K562 (cell line): Measurements from ENCODE around the gene COQ7. TPM values are rescaled to one million over a fixed set of nuclear protein-coding genes. Genes with fewer than 3 reads are reported as not detected.
A peak's percentile ranks its signal among the peaks of the same experiment; 100 is the strongest.

Experiments
- ARNT ChIP-seq, 2 experiments: fragments of 450-650 bp; IDR thresholded peaks; 2 replicates each; pipeline ENCODE4 v1.6.1; 2016; ENCODE audit warnings: mild to moderate bottlenecking in 1 of 2
- ATF1 ChIP-seq, 2 experiments: fragments of 450-650 bp in 1 of 2; IDR thresholded peaks; 2 replicates each; pipeline ENCODE4 v1.6.1; 2016; ENCODE audit warnings: missing compliant biosample characterization in 1 of 2, missing genetic modification characterization in 1 of 2
- CBFA2T3 ChIP-seq: fragments of 450-650 bp; IDR thresholded peaks from 2 replicates; pipeline ENCODE4 v1.6.1; 2017
- DMBX1 ChIP-seq: fragments of 250-450 bp; sonication (Bioruptor Pico); IDR thresholded peaks from 2 replicates; pipeline ENCODE4 v1.8.0; 2022; ENCODE audit warnings: inconsistent platforms, mild to moderate bottlenecking, moderate library complexity, borderline replicate concordance
- DPF2 ChIP-seq: fragments of 450-650 bp; IDR thresholded peaks from 2 replicates; pipeline ENCODE4 v1.6.1; 2016
- EP300 ChIP-seq: IDR thresholded peaks from 2 replicates; pipeline ENCODE4 v1.6.1; 2012; ENCODE audit warnings: low read length, improper control_type of control experiment
- FOSL1 ChIP-seq: fragments of 200-800 bp; sonication (Bioruptor generic); conservative IDR thresholded peaks from 2 replicates; pipeline ENCODE4 v1.6.1; 2016; ENCODE audit warnings: missing genetic modification characterization, missing compliant biosample characterization
- HDAC2 ChIP-seq: fragments of 450-650 bp; IDR thresholded peaks from 2 replicates; pipeline ENCODE4 v1.6.1; 2016; ENCODE audit warnings: mild to moderate bottlenecking
- HNRNPL ChIP-seq: fragments of 200-400 bp; formaldehyde crosslinking; IDR thresholded peaks from 2 replicates; pipeline ENCODE4 v1.6.1; 2017; ENCODE audit warnings: low read depth, mild to moderate bottlenecking, low read length
- JUND ChIP-seq, 2 experiments: IDR thresholded peaks; 2 replicates in 1 of 2; 3 replicates in 1 of 2; pipeline ENCODE4 v1.6.1; 2011; ENCODE audit warnings: borderline replicate concordance in 2 of 2, low read depth in 2 of 2, low read length in 2 of 2, improper control_type of control experiment in 1 of 2, missing biosample characterization in 1 of 2, missing genetic modification characterization in 1 of 2, missing genetic modification reagents in 1 of 2
- L3MBTL2 ChIP-seq: fragments of 450-650 bp; IDR thresholded peaks from 2 replicates; pipeline ENCODE4 v1.6.1; 2016; ENCODE audit warnings: mild to moderate bottlenecking, moderate library complexity
- MAFK ChIP-seq: IDR thresholded peaks from 2 replicates; pipeline ENCODE4 v1.6.1; 2011; ENCODE audit warnings: low read length, improper control_type of control experiment
- MIER1 ChIP-seq: fragments of 450-650 bp; IDR thresholded peaks from 2 replicates; pipeline ENCODE4 v1.6.1; 2016; ENCODE audit warnings: antibody characterized with exemption, mild to moderate bottlenecking, low read depth
- NBN ChIP-seq: fragments of 450-650 bp; IDR thresholded peaks from 2 replicates; pipeline ENCODE4 v1.6.1; 2016; ENCODE audit warnings: low read depth, mild to moderate bottlenecking
- NFIC ChIP-seq: fragments of 450-650 bp; IDR thresholded peaks from 2 replicates; pipeline ENCODE4 v1.6.1; 2017; ENCODE audit warnings: mild to moderate bottlenecking, inconsistent platforms
- PML ChIP-seq: IDR thresholded peaks from 2 replicates; pipeline ENCODE4 v1.6.1; 2012; ENCODE audit warnings: low read length, inconsistent platforms
- PPARD ChIP-seq: fragments of 250-450 bp; sonication (Bioruptor Pico); IDR thresholded peaks from 2 replicates; pipeline ENCODE4 v1.8.0; 2022; ENCODE audit warnings: inconsistent platforms, mild to moderate bottlenecking, moderate library complexity
- SMARCA4 ChIP-seq: fragments of 450-650 bp; IDR thresholded peaks from 2 replicates; pipeline ENCODE4 v1.6.1; 2016
- SRSF7 ChIP-seq: fragments of 200-400 bp; formaldehyde crosslinking; optimal IDR thresholded peaks from 2 replicates; pipeline ENCODE3; 2017; ENCODE audit warnings: mild to moderate bottlenecking, low read depth, low read length
- TAF9B ChIP-seq: fragments of 450-650 bp; IDR thresholded peaks from 2 replicates; pipeline ENCODE4 v1.6.1; 2018; ENCODE audit warnings: mild to moderate bottlenecking; ENCODE audit not compliant: partially characterized antibody
- TRIM28 ChIP-seq: fragments of 450-650 bp; IDR thresholded peaks from 2 replicates; pipeline ENCODE4 v1.6.1; 2017
- ZBTB7A ChIP-seq: IDR thresholded peaks from 2 replicates; pipeline ENCODE4 v1.6.1; 2011; ENCODE audit warnings: low read depth, mild to moderate bottlenecking, low read length, moderate library complexity, borderline replicate concordance; ENCODE audit not compliant: control insufficient read depth
- ZNF316 ChIP-seq: fragments of 450-650 bp; IDR thresholded peaks from 2 replicates; pipeline ENCODE4 v1.6.1; 2016
- polyA plus RNA-seq, 8 experiments: library from polyadenylated mRNA; depleted of rRNA in 4 of 8; stranded (reverse) in 5 of 8; unstranded in 3 of 8; fragments of >200 nt; fragmentation: Nextera tagmentation in 2 of 8; fragmentation: Illumina TruSeq in 1 of 8; extraction: Ambion mirVana in 2 of 8; extraction: Trizol in 1 of 8; gene quantifications; 2 replicates each; pipeline versions ENCODE4 v1.2.1 to v1.2.3, GENCODE V29; 2011 to 2014; ENCODE audit warnings: inconsistent platforms in 1 of 8, missing spikeins in 1 of 8
- total RNA-seq, 7 experiments: library from RNA; depleted of rRNA in 6 of 7; stranded (reverse); fragments of >200 nt in 6 of 7; fragmentation: Illumina TruSeq in 2 of 7; extraction: Trizol in 2 of 7; gene quantifications; 2 replicates each; pipeline versions ENCODE4 v1.2.1 to v1.2.3, GENCODE V29; 2011 to 2021; ENCODE audit warnings: low replicate concordance in 1 of 7
- TF ChIP-seq, protein P1 (sequence below): fragments of 450-650 bp; IDR thresholded peaks from 2 replicates; pipeline ENCODE4 v1.6.1; 2016; ENCODE audit warnings: mild to moderate bottlenecking
- TF ChIP-seq, protein P2 (sequence below): fragments of 450-650 bp; formaldehyde crosslinking; IDR thresholded peaks from 2 replicates; pipeline ENCODE4 v1.4.0; 2022; ENCODE audit warnings: missing genetic modification characterization
- TF ChIP-seq, protein P3 (sequence below), 2 experiments: fragments of 200-800 bp in 1 of 2; sonication (Bioruptor generic) in 1 of 2; sonication (generic) in 1 of 2; formaldehyde crosslinking in 1 of 2; IDR thresholded peaks in 1 of 2; conservative IDR thresholded peaks in 1 of 2; 2 replicates each; pipeline versions ENCODE4 v1.5.0 to v1.6.1; 2016 to 2020; ENCODE audit warnings: missing compliant biosample characterization in 1 of 2, missing genetic modification characterization in 1 of 2, missing genetic modification reagents in 1 of 2

The COQ7 gene
- total and polyA plus RNA-seq, 9 of the 15 experiments (the other 6 are each of a cell fraction or from before 2014, with no cell fraction given), result 2.3 to 26.1 (median 15.2) TPM

DNA sequence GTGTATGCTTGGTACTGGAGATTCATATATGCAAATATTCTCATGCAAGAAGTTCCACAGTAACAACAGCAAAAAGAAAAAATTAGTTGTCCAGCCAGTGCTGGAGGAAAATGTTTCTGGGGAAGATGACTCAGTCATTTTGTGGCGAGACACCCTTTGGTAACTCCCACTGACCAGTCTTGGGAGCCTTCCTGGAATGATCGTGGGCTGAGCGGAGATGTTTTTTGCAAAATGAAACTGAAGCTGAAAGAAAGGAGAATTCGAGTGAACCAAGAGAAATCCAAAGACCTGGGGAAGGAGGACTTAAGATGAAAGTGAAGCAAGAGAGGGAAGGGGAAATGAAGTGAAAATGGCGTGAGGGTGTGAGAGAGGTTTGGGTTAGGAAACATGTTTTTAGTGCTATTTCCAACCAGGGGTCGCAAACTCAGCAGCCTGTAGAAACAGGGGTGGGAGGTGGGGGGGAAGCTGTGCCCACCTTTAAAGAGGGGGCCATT, 51.6 kb downstream of the COQ7 start (continued):
- 0 out of 2 replicates have a peak, but pooled peaks have one; percentile 28 for TF ChIP-seq TRIM28
- TF ChIP-seq DPF2, result peak; percentile 85
- no peak; the same call in none of the 2 replicates for TF ChIP-seq HDAC2
- TF ChIP-seq SRSF7, result no peak
- TF ChIP-seq MAFK, result peak; percentile 87
- TF ChIP-seq NFIC, result peak; percentile 39; the same call in 1 of the 2 replicates
- TF ChIP-seq HNRNPL, result no peak
- TF ChIP-seq FOSL1, result peak; percentile 84
- TF ChIP-seq, protein P1, sequence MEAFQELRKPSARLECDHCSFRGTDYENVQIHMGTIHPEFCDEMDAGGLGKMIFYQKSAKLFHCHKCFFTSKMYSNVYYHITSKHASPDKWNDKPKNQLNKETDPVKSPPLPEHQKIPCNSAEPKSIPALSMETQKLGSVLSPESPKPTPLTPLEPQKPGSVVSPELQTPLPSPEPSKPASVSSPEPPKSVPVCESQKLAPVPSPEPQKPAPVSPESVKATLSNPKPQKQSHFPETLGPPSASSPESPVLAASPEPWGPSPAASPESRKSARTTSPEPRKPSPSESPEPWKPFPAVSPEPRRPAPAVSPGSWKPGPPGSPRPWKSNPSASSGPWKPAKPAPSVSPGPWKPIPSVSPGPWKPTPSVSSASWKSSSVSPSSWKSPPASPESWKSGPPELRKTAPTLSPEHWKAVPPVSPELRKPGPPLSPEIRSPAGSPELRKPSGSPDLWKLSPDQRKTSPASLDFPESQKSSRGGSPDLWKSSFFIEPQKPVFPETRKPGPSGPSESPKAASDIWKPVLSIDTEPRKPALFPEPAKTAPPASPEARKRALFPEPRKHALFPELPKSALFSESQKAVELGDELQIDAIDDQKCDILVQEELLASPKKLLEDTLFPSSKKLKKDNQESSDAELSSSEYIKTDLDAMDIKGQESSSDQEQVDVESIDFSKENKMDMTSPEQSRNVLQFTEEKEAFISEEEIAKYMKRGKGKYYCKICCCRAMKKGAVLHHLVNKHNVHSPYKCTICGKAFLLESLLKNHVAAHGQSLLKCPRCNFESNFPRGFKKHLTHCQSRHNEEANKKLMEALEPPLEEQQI, result no peak; the same call in 1 of the 2 replicates
- TF ChIP-seq SMARCA4, result peak; percentile 83
- TF ChIP-seq EP300, result peak; percentile 72; the same call in 1 of the 2 replicates
- TF ChIP-seq L3MBTL2, result 0 out of 2 replicates have a peak, but pooled peaks have one; percentile 13
- TF ChIP-seq DMBX1 (CRISPR knock-in tag), result 0 out of 2 replicates have a peak, but pooled peaks have one; percentile 41
- TF ChIP-seq PPARD (CRISPR knock-in tag), result no peak
- 0 out of 2 replicates have a peak, but pooled peaks have one; percentile 12 for TF ChIP-seq CBFA2T3
- TF ChIP-seq ZNF316, result peak; percentile 92
- TF ChIP-seq, protein P2, sequence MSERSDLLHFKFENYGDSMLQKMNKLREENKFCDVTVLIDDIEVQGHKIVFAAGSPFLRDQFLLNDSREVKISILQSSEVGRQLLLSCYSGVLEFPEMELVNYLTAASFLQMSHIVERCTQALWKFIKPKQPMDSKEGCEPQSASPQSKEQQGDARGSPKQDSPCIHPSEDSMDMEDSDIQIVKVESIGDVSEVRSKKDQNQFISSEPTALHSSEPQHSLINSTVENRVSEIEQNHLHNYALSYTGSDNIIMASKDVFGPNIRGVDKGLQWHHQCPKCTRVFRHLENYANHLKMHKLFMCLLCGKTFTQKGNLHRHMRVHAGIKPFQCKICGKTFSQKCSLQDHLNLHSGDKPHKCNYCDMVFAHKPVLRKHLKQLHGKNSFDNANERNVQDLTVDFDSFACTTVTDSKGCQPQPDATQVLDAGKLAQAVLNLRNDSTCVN (CRISPR knock-in tag), result 0 out of 2 replicates have a peak, but pooled peaks have one; percentile 75
- TF ChIP-seq ZBTB7A, result peak; percentile 49; the same call in 1 of the 2 replicates
- TF ChIP-seq ATF1 (CRISPR knock-in tag; IDR thresholded peaks at IDR 0.05), result no peak
- TF ChIP-seq ATF1 (tag; IDR thresholded peaks at IDR 0.05), result 0 out of 2 replicates have a peak, but pooled peaks have one; percentile 16
- TF ChIP-seq, protein P3, sequence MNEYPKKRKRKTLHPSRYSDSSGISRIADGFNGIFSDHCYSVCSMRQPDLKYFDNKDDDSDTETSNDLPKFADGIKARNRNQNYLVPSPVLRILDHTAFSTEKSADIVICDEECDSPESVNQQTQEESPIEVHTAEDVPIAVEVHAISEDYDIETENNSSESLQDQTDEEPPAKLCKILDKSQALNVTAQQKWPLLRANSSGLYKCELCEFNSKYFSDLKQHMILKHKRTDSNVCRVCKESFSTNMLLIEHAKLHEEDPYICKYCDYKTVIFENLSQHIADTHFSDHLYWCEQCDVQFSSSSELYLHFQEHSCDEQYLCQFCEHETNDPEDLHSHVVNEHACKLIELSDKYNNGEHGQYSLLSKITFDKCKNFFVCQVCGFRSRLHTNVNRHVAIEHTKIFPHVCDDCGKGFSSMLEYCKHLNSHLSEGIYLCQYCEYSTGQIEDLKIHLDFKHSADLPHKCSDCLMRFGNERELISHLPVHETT (CRISPR knock-in tag; conservative IDR thresholded peaks at IDR 0.05 in 1 of 2, IDR thresholded peaks at IDR 0.05 in 1 of 2), result peak in 1 of 2 experiments; percentile 76; a peak in 1 of 4 replicates
- TF ChIP-seq MIER1, result 0 out of 2 replicates have a peak, but pooled peaks have one; percentile 1
- TF ChIP-seq JUND (IDR thresholded peaks at IDR 0.05; ENCODE audit: borderline replicate concordance, low read depth, low read length), result peak; percentile 89
- peak; percentile 80; the same call in 1 of the 3 replicates for TF ChIP-seq JUND (tag; IDR thresholded peaks at IDR 0.05; ENCODE audit: borderline replicate concordance, low read depth, low read length)
- 0 out of 2 replicates have a peak, but pooled peaks have one; percentile 10 for TF ChIP-seq PML
- TF ChIP-seq NBN, result peak; percentile 55; the same call in 1 of the 2 replicates
- peak in 1 of 2 experiments; percentile 56; a peak in 1 of 4 replicates for TF ChIP-seq ARNT (IDR thresholded peaks at IDR 0.05)
- peak; percentile 59 for TF ChIP-seq TAF9B
